K562 (cell line): ENCODE measurements around the gene GSTA4. TPM values are rescaled to one million over a fixed set of nuclear protein-coding genes. Genes with fewer than 3 reads are reported as not detected.

Experiments
- ATAC-seq: fragments of 200-7000 bp; cut with Tn5 transposase; 3 replicates; pipeline ENCODE4 v1.9.1; 2020; ENCODE audit warnings: moderate library complexity
- BruUV-seq: library from RNA; stranded (reverse); fragments of 400-500 nt; replicated peaks from 2 replicates; lab custom pipeline; 2021; lab: Mats Ljungman, UMichigan
- CTCF ChIA-PET: fragments of 300-600 bp; formaldehyde crosslinking; extraction: SDS; loops from one replicate; lab custom pipeline; 2021; ENCODE audit warnings: low intra/inter-chr PET ratio; lab: Yijun Ruan, JAX
- POLR2A ChIA-PET: fragments of 300-600, 350-650 bp; sonication (Branson Sonifier 250); formaldehyde crosslinking; extraction: SDS; loops from one replicate; lab custom pipeline; 2021; ENCODE audit warnings: antibody characterized with exemption, inconsistent platforms; lab: Yijun Ruan, JAX
- DNase-seq, 4 experiments: peaks; one replicate each; pipeline versions ENCODE4 v3.0.0 to v3.0.0-alpha.2; 2011 to 2018; ENCODE audit warnings: low spot score in 3 of 4, mixed read lengths in 3 of 4; ENCODE audit errors: extremely low read depth in 1 of 4
- FAIRE-seq: peaks from 2 replicates; lab custom pipeline; 2011; peaks lifted over from hg19 to GRCh38; lab: Jason Lieb, UNC
- H2AFZ ChIP-seq: 2 replicates; pipeline ENCODE4 v1.6.0; 2011; ENCODE audit warnings: low read depth, low read length, control low read depth, inconsistent platforms
- H3K27ac ChIP-seq: fragments of 200-600 bp; 3 replicates; pipeline ENCODE4 v1.8.0; 2011; ENCODE audit warnings: low read depth, mild to moderate bottlenecking, control low read depth, inconsistent platforms, low read length, moderate library complexity, mixed read lengths; ENCODE audit errors: extremely low read depth
- H3K27me3 ChIP-seq, 2 experiments: fragments of 300-600 bp in 1 of 2; 2 replicates in 1 of 2; 3 replicates in 1 of 2; pipeline versions ENCODE4 v1.6.0 to v1.8.0; 2011; ENCODE audit warnings: inconsistent platforms in 2 of 2, low read length in 2 of 2, mild to moderate bottlenecking in 1 of 2, mixed read lengths in 1 of 2, moderate library complexity in 1 of 2; ENCODE audit not compliant: control insufficient read depth in 2 of 2, insufficient read depth in 2 of 2
- H3K36me3 ChIP-seq: fragments of 300-600 bp; 3 replicates; pipeline ENCODE4 v1.8.0; 2011; ENCODE audit warnings: mild to moderate bottlenecking, low read length, inconsistent platforms; ENCODE audit not compliant: control insufficient read depth, insufficient read depth
- H3K4me1 ChIP-seq, 2 experiments: fragments of 200-600 bp in 1 of 2; replicated peaks in 1 of 2; 2 replicates in 1 of 2; 3 replicates in 1 of 2; pipeline versions ENCODE4 v1.5.1 to v1.8.0; 2011; ENCODE audit warnings: inconsistent platforms in 2 of 2, low read length in 2 of 2, mild to moderate bottlenecking in 1 of 2, mixed read lengths in 1 of 2, moderate library complexity in 1 of 2; ENCODE audit not compliant: control insufficient read depth in 2 of 2, insufficient read depth in 2 of 2
- H3K4me2 ChIP-seq: 2 replicates; pipeline ENCODE4 v1.6.1; 2011; ENCODE audit warnings: low read length, control low read depth, inconsistent platforms, mixed read lengths; ENCODE audit not compliant: insufficient read depth
- H3K4me3 ChIP-seq: fragments of 200-600 bp; sonication (generic), shearing (Covaris generic); 2 replicates; pipeline ENCODE4 v1.5.1; 2016; ENCODE audit warnings: control low read depth, inconsistent platforms
- H3K79me2 ChIP-seq: fragments of 200-600 bp; 3 replicates; pipeline ENCODE4 v1.8.0; 2011; ENCODE audit warnings: low read length, inconsistent platforms; ENCODE audit not compliant: control insufficient read depth, insufficient read depth
- H3K9ac ChIP-seq, 2 experiments: 2 replicates each; pipeline versions ENCODE4 v1.6.0 to v1.6.1; 2011; ENCODE audit warnings: low read depth in 2 of 2, low read length in 2 of 2, control low read depth in 1 of 2, inconsistent platforms in 1 of 2, mild to moderate bottlenecking in 1 of 2, mixed read lengths in 1 of 2; ENCODE audit not compliant: insufficient read depth in 1 of 2
- H3K9me1 ChIP-seq: one replicate; pipeline ENCODE4 v1.6.0; 2011; ENCODE audit warnings: inconsistent platforms, mild to moderate bottlenecking, low read length, moderate library complexity; ENCODE audit not compliant: control insufficient read depth, insufficient read depth
- H3K9me3 ChIP-seq: replicated peaks from 2 replicates; pipeline ENCODE4 v1.5.1; 2011; ENCODE audit warnings: low read depth, low read length, inconsistent platforms; ENCODE audit not compliant: control insufficient read depth, insufficient read depth
- H4K20me1 ChIP-seq: replicated peaks from 2 replicates; pipeline ENCODE4 v1.6.1; 2011; ENCODE audit warnings: low read length, inconsistent platforms, mixed read lengths; ENCODE audit not compliant: control insufficient read depth, insufficient read depth
- ATF3 ChIP-seq, 2 experiments: fragments of 450-650 bp in 1 of 2; sonication (generic) in 1 of 2; formaldehyde crosslinking in 1 of 2; IDR thresholded peaks in 1 of 2; conservative IDR thresholded peaks in 1 of 2; 2 replicates each; pipeline versions ENCODE4 v1.6.1 to v1.8.1; 2016 to 2023; ENCODE audit warnings: mild to moderate bottlenecking in 2 of 2, moderate library complexity in 2 of 2, inconsistent platforms in 1 of 2, missing genetic modification reagents in 1 of 2
- BMI1 ChIP-seq: fragments of 150-350 bp; IDR thresholded peaks from 2 replicates; pipeline ENCODE4 v1.6.1; 2014; ENCODE audit warnings: low read length
- C11orf30 ChIP-seq: fragments of 450-650 bp; IDR thresholded peaks from 2 replicates; pipeline ENCODE4 v1.6.1; 2016; ENCODE audit warnings: low read depth, mild to moderate bottlenecking
- DPF2 ChIP-seq: fragments of 450-650 bp; IDR thresholded peaks from 2 replicates; pipeline ENCODE4 v1.6.1; 2016
- ESRRA ChIP-seq: fragments of 450-650 bp; IDR thresholded peaks from 2 replicates; pipeline ENCODE4 v1.6.1; 2014; ENCODE audit warnings: low read depth, mild to moderate bottlenecking, moderate library complexity, borderline replicate concordance
- FOS ChIP-seq: IDR thresholded peaks from 3 replicates; pipeline ENCODE4 v1.6.1; 2011; ENCODE audit not compliant: insufficient read length; ENCODE audit errors: extremely low read depth
- MED1 ChIP-seq: sonication (generic); formaldehyde crosslinking; IDR thresholded peaks from 2 replicates; pipeline ENCODE4 v1.8.1; 2023; ENCODE audit warnings: missing genetic modification reagents, borderline replicate concordance
- SMAD3 ChIP-seq: fragments of 450-650 bp; formaldehyde crosslinking; conservative IDR thresholded peaks from 2 replicates; pipeline ENCODE4 v1.4.0; 2020; ENCODE audit warnings: mild to moderate bottlenecking
- SUPT5H ChIP-seq: fragments of 450-650 bp; IDR thresholded peaks from 2 replicates; pipeline ENCODE4 v1.6.1; 2016
- ZNF316 ChIP-seq: fragments of 450-650 bp; IDR thresholded peaks from 2 replicates; pipeline ENCODE4 v1.6.1; 2016
- ZNF696 ChIP-seq: fragments of 250-450 bp; sonication (Bioruptor Pico); conservative IDR thresholded peaks from 2 replicates; pipeline ENCODE4 v1.4.0; 2020; ENCODE audit warnings: mild to moderate bottlenecking, moderate library complexity
- WGBS: fragments of 100-300 bp; shearing (Covaris generic); methylation state at CpG from one replicate; pipeline ENCODE4 v1.1.6; 2016; ENCODE audit warnings: low coverage, mixed read lengths; ENCODE audit not compliant: insufficient coverage; ENCODE audit errors: missing lambda C conversion rate; 5-methylcytosine and 5-hydroxymethylcytosine counted together
- in situ Hi-C: fragments of 300-500 bp; cut with MboI; formaldehyde crosslinking; loops from 4 replicates; pipeline ENCODE4 v1.15.0; 2018; ENCODE audit warnings: inconsistent platforms, mixed read lengths
- intact Hi-C: fragments of 100-400 bp; cut with micrococcal nuclease; formaldehyde crosslinking; loops from 2 replicates; pipeline ENCODE4 v1.14.2; 2022
- polyA plus RNA-seq, 8 experiments: library from polyadenylated mRNA; depleted of rRNA in 4 of 8; stranded (reverse) in 5 of 8; unstranded in 3 of 8; fragments of >200 nt; fragmentation: Nextera tagmentation in 2 of 8; fragmentation: Illumina TruSeq in 1 of 8; extraction: Ambion mirVana in 2 of 8; extraction: Trizol in 1 of 8; gene quantifications; 2 replicates each; pipeline versions ENCODE4 v1.2.1 to v1.2.3, GENCODE V29; 2011 to 2014; ENCODE audit warnings: inconsistent platforms in 1 of 8, missing spikeins in 1 of 8
- total RNA-seq, 7 experiments: library from RNA; depleted of rRNA in 6 of 7; stranded (reverse); fragments of >200 nt in 6 of 7; fragmentation: Illumina TruSeq in 2 of 7; extraction: Trizol in 2 of 7; gene quantifications; 2 replicates each; pipeline versions ENCODE4 v1.2.1 to v1.2.3, GENCODE V29; 2011 to 2021; ENCODE audit warnings: low replicate concordance in 1 of 7

GSTA4 gene
- total and polyA plus RNA-seq, 9 of the 15 experiments (the other 6 are each of a cell fraction or from before 2014, with no cell fraction given): 0.89 to 4.0 (median 2.0) TPM

GRCh38 chr6:52990342-52990741 is 4.7 kb downstream of the GSTA4 start:
- BruUV-seq: no TSS peak
- ATAC-seq (no peak), DNase-seq (peak in 2 of 4 experiments; percentile 8 to 21), FAIRE-seq (no peak)
- Histone ChIP-seq H4K20me1 (no peaks in the 10 kb centered on the region), H3K27ac (no peak overlapping the region), H3K79me2 (no peaks in the 10 kb centered on the region), H3K4me2 (no peak overlapping the region), H3K36me3 (no peaks in the 10 kb centered on the region), H3K9me1 (no peaks in the 10 kb centered on the region), H3K9me3 (no peaks in the 10 kb centered on the region), H3K27me3 (no peaks in the 10 kb centered on the region; a peak in 1 of 5 replicates), H2AFZ (no peak overlapping the region), H3K4me3 (no peak overlapping the region), H3K9ac (no peak overlapping the region), H3K4me1 (peaks cover 0 to 10% of the 10 kb centered on the region in 2 experiments; a peak in 3 of 5 replicates)
- intact Hi-C loops (loop anchor here (10.0 kb wide), 1 partner anchor 266 kb away; no protein-coding TSS in a partner anchor), in situ Hi-C loops (loop anchor here (5.0 kb wide), 1 partner anchor 67 kb away; no protein-coding TSS in a partner anchor)
- 9% methylated on average over 2 of the region's 2 CpGs for WGBS
- ChIA-PET CTCF (no interaction called here), POLR2A (no interaction called here)
- TF ChIP-seq SMAD3: no peak
- TF ChIP-seq SUPT5H: no peak
- TF ChIP-seq BMI1: no peak
- TF ChIP-seq ZNF696 (CRISPR knock-in tag): no peak
- TF ChIP-seq MED1 (CRISPR knock-in tag): no peak
- peak; percentile 68 for TF ChIP-seq ATF3 (IDR thresholded peaks at IDR 0.05)
- TF ChIP-seq ATF3 (CRISPR knock-in tag; conservative IDR thresholded peaks at IDR 0.05): no peak
- 0 out of 2 replicates have a peak, but pooled peaks have one; percentile 24 for TF ChIP-seq DPF2
- peak; percentile 30; the same call in 1 of the 2 replicates for TF ChIP-seq ZNF316
- peak; percentile 36; the same call in 1 of the 2 replicates for TF ChIP-seq C11orf30
- TF ChIP-seq ESRRA: no peak
- no peak for TF ChIP-seq FOS
